Testis (tissue), 2 donors: Measurements from ENCODE around the gene ZNF764.

ENCODE experiments used
- CTCF ChIP-seq, 3 experiments: fragments of 450-650 bp in 2 of 3; fragments of 200-600 bp in 1 of 3; sonication (generic) in 1 of 3; IDR thresholded peaks; one replicate each; pipeline ENCODE4 v1.5.1; 2016 to 2019; ENCODE audit warnings: antibody characterized with exemption in 3 of 3, mild to moderate bottlenecking in 2 of 3, moderate library complexity in 1 of 3
- POLR2A ChIP-seq: fragments of 450-650 bp; IDR thresholded peaks from one replicate; pipeline ENCODE4 v1.6.1; 2017; ENCODE audit warnings: antibody characterized with exemption, mild to moderate bottlenecking, moderate library complexity

- TF ChIP-seq CTCF (IDR thresholded peaks at IDR 0.05) (no peak), POLR2A (no peak)
These were observed 38.8 kb downstream of the ZNF764 start for GRCh38 chr16:30519120-30520049.
